Activated T-cell treated with anti-CD3 and anti-CD28 coated beads, Interleukin-2, amount 50 U/mL, for 4 hours (primary cell): ENCODE measurements around the gene MCF2L. TPM values are rescaled to one million over a fixed set of nuclear protein-coding genes. Genes with fewer than 3 reads are reported as not detected.

Experiments
- ATAC-seq, 2 donors: fragments of 200-7000 bp; cut with Tn5 transposase; one replicate each; pipeline ENCODE4 v1.10.0; 2021
- DNase-seq: peaks from one replicate; pipeline ENCODE4 v3.0.0-alpha.2; 2020
- H3K27me3 Mint-ChIP-seq: one replicate; pipeline ENCODE4 v1.8.0; 2021; ENCODE audit warnings: low read depth, mixed read lengths
- H3K36me3 Mint-ChIP-seq: one replicate; pipeline ENCODE4 v1.8.0; 2022; ENCODE audit warnings: mixed read lengths; ENCODE audit not compliant: insufficient read depth
- H3K4me1 Mint-ChIP-seq: one replicate; pipeline ENCODE4 v1.8.0; 2021; ENCODE audit warnings: low read depth, mixed read lengths
- H3K4me3 Mint-ChIP-seq: one replicate; pipeline ENCODE4 v1.8.0; 2021; ENCODE audit warnings: mild to moderate bottlenecking, moderate library complexity, mixed read lengths
- H3K9me3 Mint-ChIP-seq: one replicate; pipeline ENCODE4 v1.8.0; 2021; ENCODE audit warnings: mixed read lengths
- total RNA-seq, 3 donors: library from RNA; stranded (reverse); gene quantifications; one replicate each; pipeline ENCODE4 v1.2.1, GENCODE V29; 2021

MCF2L gene
- total RNA-seq, 3 donors from 2014 or later = 8.6 to 9.3 (median 8.9) TPM

GRCh38 chr13:112986470-112986869 is 17.5 kb downstream of the MCF2L start:
- Mint-ChIP-seq H3K4me1 (no peaks in the 10 kb centered on the region), H3K4me3 (no peak overlapping the region), H3K27me3 (no peaks in the 10 kb centered on the region), H3K9me3 (no peaks in the 10 kb centered on the region), H3K36me3 (peaks cover 7% of the 10 kb centered on the region)
- DNase-seq = no peak
- no peak for ATAC-seq

GRCh38 chr13:112986946-112987681 is 18.1 kb downstream of the MCF2L start:
- Mint-ChIP-seq H3K9me3 (no peaks in the 10 kb centered on the region), H3K36me3 (peaks cover 7% of the 10 kb centered on the region), H3K27me3 (no peaks in the 10 kb centered on the region), H3K4me1 (no peaks in the 10 kb centered on the region), H3K4me3 (no peak overlapping the region)
- ATAC-seq (no peak), DNase-seq (no peak)

GRCh38 chr13:112987682-112988024 is 18.6 kb downstream of the MCF2L start:
- no peaks in the 10 kb centered on the region for H3K4me1 Mint-ChIP-seq
- no peaks in the 10 kb centered on the region for H3K27me3 Mint-ChIP-seq
- no peak for DNase-seq
- no peak for ATAC-seq
- no peaks in the 10 kb centered on the region for H3K9me3 Mint-ChIP-seq
- H3K36me3 Mint-ChIP-seq = peaks cover 7% of the 10 kb centered on the region
- no peak overlapping the region for H3K4me3 Mint-ChIP-seq

- DNase-seq (no peak), ATAC-seq (no peak)
- Mint-ChIP-seq H3K27me3 (no peaks in the 10 kb centered on the region), H3K4me3 (no peak overlapping the region), H3K36me3 (peaks cover 7% of the 10 kb centered on the region), H3K4me1 (no peaks in the 10 kb centered on the region), H3K9me3 (no peaks in the 10 kb centered on the region)
These were observed 21.8 kb downstream of the MCF2L start for GRCh38 chr13:112990783-112991182.

- DNase-seq = no peak
- no peaks in the 10 kb centered on the region for H3K4me1 Mint-ChIP-seq
- H3K4me3 Mint-ChIP-seq = no peak overlapping the region
- ATAC-seq = no peak
- no peaks in the 10 kb centered on the region for H3K9me3 Mint-ChIP-seq
- peaks cover 7% of the 10 kb centered on the region for H3K36me3 Mint-ChIP-seq
- no peaks in the 10 kb centered on the region for H3K27me3 Mint-ChIP-seq
These were observed 22.6 kb downstream of the MCF2L start for GRCh38 chr13:112991609-112992008.

GRCh38 chr13:112992931-112993680 is 24.1 kb downstream of the MCF2L start:
- ATAC-seq = no peak
- Mint-ChIP-seq H3K36me3 (peaks cover 7% of the 10 kb centered on the region), H3K4me3 (no peak overlapping the region), H3K4me1 (no peaks in the 10 kb centered on the region), H3K27me3 (no peaks in the 10 kb centered on the region), H3K9me3 (no peaks in the 10 kb centered on the region)
- DNase-seq = no peak

GRCh38 chr13:112994084-112994780 is 25.2 kb downstream of the MCF2L start:
- peaks cover 7% of the 10 kb centered on the region for H3K36me3 Mint-ChIP-seq
- H3K4me1 Mint-ChIP-seq = no peaks in the 10 kb centered on the region
- DNase-seq (no peak), ATAC-seq (no peak)
- H3K9me3 Mint-ChIP-seq = no peaks in the 10 kb centered on the region
- H3K27me3 Mint-ChIP-seq = no peaks in the 10 kb centered on the region
- H3K4me3 Mint-ChIP-seq = no peak overlapping the region

- Mint-ChIP-seq H3K36me3 (peaks cover 5% of the 10 kb centered on the region), H3K4me3 (no peak overlapping the region), H3K9me3 (no peaks in the 10 kb centered on the region), H3K27me3 (no peaks in the 10 kb centered on the region), H3K4me1 (no peaks in the 10 kb centered on the region)
- ATAC-seq = no peak
- no peak for DNase-seq
These were observed 25.9 kb downstream of the MCF2L start for GRCh38 chr13:112994781-112995355.

- no peak for ATAC-seq
- Mint-ChIP-seq H3K4me1 (peaks cover 3% of the 10 kb centered on the region), H3K4me3 (no peak overlapping the region), H3K36me3 (no peaks in the 10 kb centered on the region), H3K9me3 (no peaks in the 10 kb centered on the region), H3K27me3 (no peaks in the 10 kb centered on the region)
- no peak for DNase-seq
These were observed 26.6 kb downstream of the MCF2L start for GRCh38 chr13:112995395-112996191.

GRCh38 chr13:112996671-112997091 is 27.7 kb downstream of the MCF2L start:
- ATAC-seq (no peak), DNase-seq (no peak)
- no peaks in the 10 kb centered on the region for H3K36me3 Mint-ChIP-seq
- H3K4me1 Mint-ChIP-seq = peaks cover 4% of the 10 kb centered on the region
- H3K27me3 Mint-ChIP-seq = no peaks in the 10 kb centered on the region
- no peaks in the 10 kb centered on the region for H3K9me3 Mint-ChIP-seq
- no peak overlapping the region for H3K4me3 Mint-ChIP-seq

- Mint-ChIP-seq H3K27me3 (no peaks in the 10 kb centered on the region), H3K4me3 (no peak overlapping the region)
- no peak for DNase-seq
These were observed 28.4 kb downstream of the MCF2L start for GRCh38 chr13:112997188-112998130.

GRCh38 chr13:112998521-112999280 is 29.7 kb downstream of the MCF2L start:
- no peaks in the 10 kb centered on the region for H3K27me3 Mint-ChIP-seq
- DNase-seq (no peak), ATAC-seq (no peak)
- H3K9me3 Mint-ChIP-seq = no peaks in the 10 kb centered on the region
- H3K4me3 Mint-ChIP-seq = no peak overlapping the region
- H3K36me3 Mint-ChIP-seq = no peaks in the 10 kb centered on the region
- peaks cover 4% of the 10 kb centered on the region for H3K4me1 Mint-ChIP-seq

More at GRCh38 chr13:112997188-112998130, 28.4 kb downstream of the MCF2L start:
- no peak for ATAC-seq
- H3K36me3 Mint-ChIP-seq = no peaks in the 10 kb centered on the region
- peaks cover 4% of the 10 kb centered on the region for H3K4me1 Mint-ChIP-seq
- no peaks in the 10 kb centered on the region for H3K9me3 Mint-ChIP-seq
